22Rv1 (cell line): ENCODE results near the gene IL1F10.

Experiments
- CTCF ChIP-seq: fragments of 450-650 bp; IDR thresholded peaks from 2 replicates; pipeline ENCODE4 v1.5.1; 2017; ENCODE audit warnings: mild to moderate bottlenecking
- ZFX ChIP-seq: fragments of 450-650 bp; IDR thresholded peaks from 2 replicates; pipeline ENCODE4 v1.6.1; 2017; ENCODE audit warnings: antibody characterized with exemption, borderline replicate concordance

- TF ChIP-seq CTCF (no peak), ZFX (no peak)
Measured at GRCh38 chr2:113064898-113065297, 2.9 kb upstream of the IL1F10 start.
